Measurements from ENCODE around the gene TMEM201.

GRCh38 chr1:9601942-9602793, 13.5 kb downstream of the TMEM201 start:
- TF ChIP-seq REST (IDR thresholded peaks at IDR 0.05) (no peak), CTCF (IDR thresholded peaks at IDR 0.05) (no peak), POLR2A (IDR thresholded peaks at IDR 0.05; ENCODE audit: low read length) (no peak), SMC3 (IDR thresholded peaks at IDR 0.05) (no peak), MAX (IDR thresholded peaks at IDR 0.05) (no peak)

All from A549 (cell line).